A673 (cell line): ENCODE data around the gene KRTAP13-2. TPM values are rescaled to one million over a fixed set of nuclear protein-coding genes. Genes with fewer than 3 reads are reported as not detected.

ENCODE experiments used
- BruUV-seq: library from RNA; stranded (reverse); fragments of 400-500 nt; replicated peaks from 2 replicates; lab custom pipeline; 2021; lab: Mats Ljungman, UMichigan
- CTCF ChIA-PET: fragments of 300-600 bp; sonication (Branson Sonifier 250); formaldehyde crosslinking; loops from one replicate; lab custom pipeline; 2022; ENCODE audit warnings: antibody characterized with exemption; lab: Charles Lee
- POLR2A ChIA-PET: fragments of 300-600 bp; sonication (Branson Sonifier 250); formaldehyde crosslinking; loops from one replicate; lab custom pipeline; 2022; ENCODE audit warnings: antibody characterized with exemption; ENCODE audit not compliant: low non-redundant PET; lab: Charles Lee
- DNase-seq: peaks from one replicate; pipeline ENCODE4 v3.0.0-alpha.2; 2015; ENCODE audit warnings: low spot score
- H3K27ac ChIP-seq: fragments of 200-600 bp; sonication (generic); 2 replicates; pipeline ENCODE4 v1.5.1; 2016; ENCODE audit warnings: mixed run types, low read depth, mild to moderate bottlenecking, mixed read lengths, antibody characterized with exemption, low read length; ENCODE audit not compliant: poor library complexity, severe bottlenecking
- H3K27me3 ChIP-seq: fragments of 200-600 bp; sonication (generic); replicated peaks from 2 replicates; pipeline ENCODE4 v1.6.1; 2017; ENCODE audit warnings: mixed run types, low read depth, mild to moderate bottlenecking, mixed read lengths, antibody characterized with exemption, low read length; ENCODE audit not compliant: insufficient read depth, poor library complexity
- H3K36me3 ChIP-seq: fragments of 200-600 bp; sonication (generic); 2 replicates; pipeline ENCODE4 v1.6.1; 2016; ENCODE audit warnings: mixed run types, mild to moderate bottlenecking, mixed read lengths, antibody characterized with exemption, low read length; ENCODE audit not compliant: insufficient read depth, poor library complexity, severe bottlenecking
- H3K4me1 ChIP-seq: fragments of 200-600 bp; sonication (generic); 2 replicates; pipeline ENCODE4 v1.6.1; 2017; ENCODE audit warnings: mixed run types, mild to moderate bottlenecking, mixed read lengths, antibody characterized with exemption, low read length; ENCODE audit not compliant: insufficient read depth, poor library complexity, severe bottlenecking
- H3K4me3 ChIP-seq: fragments of 200-600 bp; sonication (generic); 2 replicates; pipeline ENCODE4 v1.5.1; 2016; ENCODE audit warnings: low read depth, mixed run types, mild to moderate bottlenecking, mixed read lengths, low read length; ENCODE audit not compliant: poor library complexity, severe bottlenecking
- H3K9me3 ChIP-seq: fragments of 200-600 bp; sonication (generic); 2 replicates; pipeline ENCODE4 v1.6.1; 2016; ENCODE audit warnings: mixed run types, low read depth, mild to moderate bottlenecking, mixed read lengths, antibody characterized with exemption, low read length; ENCODE audit not compliant: poor library complexity, severe bottlenecking
- EZH2 ChIP-seq: fragments of 200-600 bp; sonication (generic); IDR thresholded peaks from 2 replicates; pipeline ENCODE4 v1.6.1; 2017; ENCODE audit warnings: borderline replicate concordance, low read depth, mild to moderate bottlenecking, mixed read lengths, antibody characterized with exemption, low read length; ENCODE audit not compliant: poor library complexity, severe bottlenecking
- intact Hi-C: fragments of 100-400 bp; cut with micrococcal nuclease; formaldehyde crosslinking; loops from one replicate; pipeline ENCODE4 v1.10.0; 2022; ENCODE audit not compliant: unreplicated experiment
- total RNA-seq: library from RNA; stranded (reverse); gene quantifications from 2 replicates; pipeline ENCODE4 v1.2.3, GENCODE V29; 2021
- TF ChIP-seq, protein P1 (sequence below): fragments of 300-800, 200-600 bp; sonication (generic); conservative IDR thresholded peaks from 2 replicates; pipeline ENCODE4 v1.5.1; 2017; ENCODE audit warnings: low read depth, mild to moderate bottlenecking, antibody characterized with exemption, low read length, moderate library complexity, mixed read lengths

Gene KRTAP13-2
- total RNA-seq, 1 experiment from 2014 or later: not detected

DNA sequence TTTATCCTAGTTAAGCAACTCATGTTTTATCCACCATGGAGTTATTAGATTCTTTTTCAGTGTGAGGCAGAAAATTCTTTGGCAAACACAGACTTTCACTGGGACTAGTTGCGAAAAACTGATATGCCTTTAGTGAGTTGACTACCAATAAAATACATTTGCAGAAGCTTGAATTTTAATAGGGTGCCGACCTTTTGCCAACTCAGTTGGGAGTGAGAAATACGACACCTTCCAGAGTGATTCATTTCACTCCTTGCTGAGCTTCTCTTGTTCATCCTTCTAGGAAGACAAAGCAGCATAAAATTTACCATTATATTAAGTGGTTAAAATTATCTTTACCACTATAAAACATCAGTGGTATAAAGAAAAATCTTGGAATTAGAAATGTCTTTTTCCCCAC lies 22.5 kb downstream of the KRTAP13-2 start:
- ChIA-PET POLR2A (no interaction called here), CTCF (no interaction called here)
- intact Hi-C loops: loop anchor here (10.0 kb wide), 1 partner anchor 115 kb away; no protein-coding TSS in a partner anchor

DNA sequence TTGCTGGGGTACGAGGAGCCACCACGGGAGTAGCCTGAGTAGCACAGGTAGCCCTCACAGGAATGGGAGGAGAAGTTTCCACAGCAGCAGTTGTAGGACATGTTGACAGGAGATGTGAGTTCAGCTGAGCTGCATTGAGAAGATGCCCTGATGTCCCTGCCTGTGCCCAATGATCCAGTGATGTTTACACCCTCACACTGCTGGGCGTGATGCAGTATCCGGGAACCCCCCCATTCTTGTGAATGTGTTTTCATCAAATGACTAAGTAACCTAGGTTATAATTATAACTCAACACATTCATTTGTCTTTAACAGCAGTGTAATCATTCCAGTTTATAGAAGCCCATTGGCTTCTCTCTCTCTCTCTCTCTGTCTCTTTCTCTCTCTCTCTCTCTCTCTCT lies 23.6 kb downstream of the KRTAP13-2 start, which contains the start of gene KRTAP23-1:
TSS of gene KRTAP23-1 (minus strand) at position 101 of the 400 bp plus-strand sequence. CDS start at position 101, 0 bp downstream.
- no peak within 1 kb of the TSS for H3K27ac ChIP-seq
- CTCF ChIA-PET: interaction anchor here (0.6 kb wide), 1 partner anchor 86 kb away, joined by 7 read pairs; no protein-coding TSS in a partner anchor
- H3K9me3 ChIP-seq: no peaks in the 10 kb centered on the region
- peaks cover 6% of the 10 kb centered on the region for H3K27me3 ChIP-seq
- H3K4me3 ChIP-seq: no peak within 1 kb of the TSS
- no peaks in the 10 kb centered on the region for H3K4me1 ChIP-seq
- POLR2A ChIA-PET: no interaction called here
- DNase-seq: no peak
- BruUV-seq: no TSS peak
- no peaks in the 10 kb centered on the region for H3K36me3 ChIP-seq
- TF ChIP-seq EZH2: no peak
- TF ChIP-seq, protein P1, sequence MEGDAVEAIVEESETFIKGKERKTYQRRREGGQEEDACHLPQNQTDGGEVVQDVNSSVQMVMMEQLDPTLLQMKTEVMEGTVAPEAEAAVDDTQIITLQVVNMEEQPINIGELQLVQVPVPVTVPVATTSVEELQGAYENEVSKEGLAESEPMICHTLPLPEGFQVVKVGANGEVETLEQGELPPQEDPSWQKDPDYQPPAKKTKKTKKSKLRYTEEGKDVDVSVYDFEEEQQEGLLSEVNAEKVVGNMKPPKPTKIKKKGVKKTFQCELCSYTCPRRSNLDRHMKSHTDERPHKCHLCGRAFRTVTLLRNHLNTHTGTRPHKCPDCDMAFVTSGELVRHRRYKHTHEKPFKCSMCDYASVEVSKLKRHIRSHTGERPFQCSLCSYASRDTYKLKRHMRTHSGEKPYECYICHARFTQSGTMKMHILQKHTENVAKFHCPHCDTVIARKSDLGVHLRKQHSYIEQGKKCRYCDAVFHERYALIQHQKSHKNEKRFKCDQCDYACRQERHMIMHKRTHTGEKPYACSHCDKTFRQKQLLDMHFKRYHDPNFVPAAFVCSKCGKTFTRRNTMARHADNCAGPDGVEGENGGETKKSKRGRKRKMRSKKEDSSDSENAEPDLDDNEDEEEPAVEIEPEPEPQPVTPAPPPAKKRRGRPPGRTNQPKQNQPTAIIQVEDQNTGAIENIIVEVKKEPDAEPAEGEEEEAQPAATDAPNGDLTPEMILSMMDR: no peak
- intact Hi-C loops: loop anchor here (10.0 kb wide), 1 partner anchor 116 kb away; no protein-coding TSS in a partner anchor

More for the DNA sequence above, 22.5 kb downstream of the KRTAP13-2 start:
- Histone ChIP-seq H3K36me3 (no peaks in the 10 kb centered on the region), H3K4me3 (no peak overlapping the region), H3K27ac (no peak overlapping the region), H3K27me3 (peaks cover 7% of the 10 kb centered on the region), H3K9me3 (no peaks in the 10 kb centered on the region), H3K4me1 (no peaks in the 10 kb centered on the region)
- TF ChIP-seq EZH2: no peak
- DNase-seq: peak; percentile 7
- BruUV-seq: no TSS peak

DNA sequence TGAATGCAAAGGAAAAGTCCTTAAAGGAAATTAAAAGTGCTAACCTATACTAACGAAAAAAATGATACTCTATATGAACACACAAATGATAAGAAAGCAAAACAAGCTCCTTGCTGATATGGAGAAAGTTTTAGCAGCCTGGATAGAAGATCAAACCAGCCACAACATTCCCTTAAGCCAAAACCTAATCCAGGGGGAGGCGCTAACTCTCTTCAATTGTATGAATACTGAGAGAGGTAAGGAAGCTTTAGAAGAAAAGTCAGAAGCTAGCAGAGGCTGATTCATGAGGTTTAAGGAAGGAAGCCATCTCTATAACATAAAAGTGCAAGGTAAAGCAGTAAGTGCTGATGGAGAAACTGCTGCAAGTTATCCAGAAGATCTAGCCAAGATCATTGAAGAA lies 27.1 kb downstream of the KRTAP13-2 start:
- Histone ChIP-seq H3K4me1 (no peaks in the 10 kb centered on the region), H3K4me3 (no peak overlapping the region), H3K27ac (no peak overlapping the region), H3K9me3 (no peaks in the 10 kb centered on the region), H3K36me3 (no peaks in the 10 kb centered on the region), H3K27me3 (peaks cover 4% of the 10 kb centered on the region)
- ChIA-PET POLR2A (no interaction called here), CTCF (no interaction called here)
- DNase-seq: no peak
- intact Hi-C loops: loop anchor here (10.0 kb wide), 1 partner anchor 120 kb away; no protein-coding TSS in a partner anchor
- no TSS peak for BruUV-seq
- TF ChIP-seq, protein P1: no peak
- no peak for TF ChIP-seq EZH2
